Stimulated activated CD4-positive, alpha-beta T cell treated with anti-CD3 and anti-CD28 coated beads, Interleukin-12 subunit alpha, Interleukin-12 subunit beta, amount 100 ng/mL, for 4 hours (primary cell): ENCODE results near the gene TENM4.

Source experiments
- DNase-seq: peaks from one replicate; pipeline ENCODE4 v3.0.0-alpha.2; 2020

Gene TENM4

DNA sequence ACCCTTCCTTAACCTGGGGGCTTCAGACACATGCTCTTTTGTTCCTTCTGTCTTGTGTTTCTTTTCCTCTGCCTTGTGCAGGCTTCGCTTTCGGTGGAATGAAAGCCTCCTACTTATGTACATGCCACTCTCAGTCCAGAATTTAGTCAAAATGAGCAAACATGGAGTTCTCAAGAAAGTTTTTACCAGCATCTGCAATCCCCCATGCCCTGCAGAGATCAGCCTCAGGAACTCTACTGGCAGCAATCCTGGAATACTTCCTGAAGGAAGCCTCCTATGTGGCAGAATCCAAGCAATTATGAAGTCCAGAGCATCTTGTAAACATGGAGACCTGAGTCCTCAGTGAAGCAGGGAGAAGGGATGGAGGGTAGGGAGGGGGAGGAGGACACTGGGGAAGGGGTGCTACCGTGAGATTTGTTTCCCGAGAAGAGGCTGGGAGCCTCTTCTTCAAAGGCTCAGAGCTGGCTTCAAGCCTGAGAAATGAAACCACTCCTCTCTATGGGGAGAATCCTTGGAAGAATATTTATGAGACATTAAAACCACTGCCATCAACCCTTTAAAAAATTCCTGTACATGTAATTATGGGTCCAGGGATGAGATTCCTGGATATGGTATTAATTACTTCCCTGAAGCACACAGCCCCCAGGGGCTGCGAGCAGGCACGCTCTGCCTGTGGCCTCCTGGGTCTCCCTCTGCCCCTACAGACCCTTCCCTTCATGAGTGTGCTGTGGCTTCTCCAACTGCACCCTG, 58.4 kb downstream of the TENM4 start:
- DNase-seq: no peak

DNA sequence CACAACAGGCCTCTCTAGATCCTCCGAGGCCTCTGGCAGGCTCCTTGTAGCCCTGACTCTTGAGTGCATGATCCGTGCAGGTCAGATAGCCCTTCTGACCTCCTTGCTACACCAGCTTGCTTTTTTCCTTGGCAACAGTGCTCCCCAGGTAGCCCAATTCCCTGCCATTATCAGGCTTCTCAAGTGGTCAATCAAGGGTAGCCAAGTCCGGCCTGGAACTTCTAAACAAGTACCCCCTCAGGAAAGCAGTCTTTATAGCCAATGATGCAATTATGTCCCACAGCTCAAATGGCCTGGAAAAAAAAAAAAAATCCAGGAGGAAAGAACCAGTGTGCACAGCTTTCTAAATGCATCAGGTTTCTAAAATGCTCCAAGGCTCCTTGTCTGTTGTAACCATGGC, 59.8 kb downstream of the TENM4 start:
- no peak for DNase-seq

DNA sequence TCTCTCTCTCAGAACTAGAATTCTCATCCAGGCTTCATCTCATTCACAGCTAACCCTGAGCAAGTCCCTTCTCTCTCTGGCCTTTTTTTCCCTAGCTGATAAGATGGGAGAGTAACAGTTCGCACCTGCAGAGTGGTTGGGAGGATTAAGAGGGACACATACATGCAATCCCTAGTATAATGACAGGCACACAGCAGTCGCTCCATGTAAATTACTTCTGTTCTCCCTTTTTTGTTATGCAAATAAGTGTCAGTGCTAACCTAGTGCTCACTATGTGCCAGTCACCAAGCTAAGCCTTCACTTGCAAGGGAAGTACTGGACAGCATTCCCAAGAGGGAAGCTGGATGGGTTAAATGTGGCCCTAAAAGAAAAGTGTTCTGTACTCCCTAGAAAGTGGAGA, 63.4 kb downstream of the TENM4 start:
- no peak for DNase-seq

DNA sequence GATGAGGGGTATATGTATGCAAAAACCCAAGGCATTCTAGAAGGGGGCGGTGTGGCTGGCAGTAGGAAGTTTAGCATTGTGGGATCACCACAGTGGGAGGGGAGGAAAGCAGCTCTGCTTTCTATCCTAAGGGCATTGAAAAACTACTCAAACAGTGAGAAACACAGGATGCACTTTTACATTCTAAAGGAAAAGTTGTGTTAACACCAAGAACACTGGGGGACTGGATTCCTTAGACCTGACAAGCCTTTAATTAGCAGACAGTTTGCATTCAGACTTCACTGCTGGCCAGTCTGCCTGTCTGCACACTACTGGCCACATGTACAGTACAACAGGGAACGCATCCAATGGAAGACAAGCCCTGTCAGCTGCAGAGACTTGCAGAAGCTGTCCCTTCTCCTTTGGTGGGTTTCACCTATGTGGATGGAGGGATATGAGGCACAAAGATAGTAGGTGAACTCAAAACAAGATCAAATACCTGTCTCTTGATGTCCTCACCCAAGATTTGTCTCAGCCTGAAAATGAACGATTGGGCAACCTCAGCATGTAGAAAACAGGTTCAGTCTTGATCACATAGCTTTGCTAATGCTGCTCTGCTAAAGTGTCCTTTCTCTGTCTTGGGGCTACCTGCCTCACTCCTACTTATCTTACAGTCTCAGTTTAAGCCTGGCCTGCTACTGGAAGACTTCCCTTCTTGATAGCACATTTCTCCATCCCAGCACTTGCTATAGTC, 64.8 kb downstream of the TENM4 start:
- no peak for DNase-seq

DNA sequence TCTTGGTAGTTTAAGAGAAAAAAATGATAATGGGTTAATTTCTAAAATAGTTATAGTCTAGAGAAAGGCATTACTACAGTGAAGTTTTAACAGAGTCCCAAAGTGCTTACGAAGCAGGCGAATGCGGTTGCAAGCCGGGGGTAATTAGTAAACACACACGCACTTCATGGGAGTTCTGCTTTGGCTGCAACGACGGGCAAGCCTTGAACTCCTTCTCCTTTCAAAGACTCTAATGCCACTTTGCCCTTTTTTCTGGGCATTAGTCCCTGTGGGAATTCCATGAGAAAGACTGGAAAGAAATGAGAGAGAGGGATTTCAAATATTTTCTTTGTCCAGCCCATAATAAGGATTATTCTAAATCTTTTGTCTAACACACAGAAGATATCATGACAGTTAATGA, 66.1 kb downstream of the TENM4 start:
- DNase-seq: no peak

DNA sequence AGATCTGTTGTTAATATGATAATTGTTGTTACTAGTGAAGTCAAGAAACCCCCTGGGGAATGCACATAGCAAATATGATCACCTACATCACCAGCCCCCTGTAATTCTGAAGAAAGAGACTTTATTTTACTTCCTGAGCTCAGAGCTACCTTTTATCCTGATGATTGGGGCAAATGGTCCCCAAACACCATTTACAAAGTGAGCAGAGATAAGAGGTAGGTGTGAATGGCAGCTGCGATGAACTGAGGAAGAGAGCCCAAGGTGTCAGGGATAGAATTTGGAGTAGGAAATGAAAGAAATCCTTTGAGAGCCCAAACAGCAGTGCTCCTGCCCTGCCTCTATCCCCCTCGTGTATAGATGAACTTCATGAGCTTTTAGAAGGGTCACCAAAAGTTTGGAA, 69.1 kb downstream of the TENM4 start:
- no peak for DNase-seq

DNA sequence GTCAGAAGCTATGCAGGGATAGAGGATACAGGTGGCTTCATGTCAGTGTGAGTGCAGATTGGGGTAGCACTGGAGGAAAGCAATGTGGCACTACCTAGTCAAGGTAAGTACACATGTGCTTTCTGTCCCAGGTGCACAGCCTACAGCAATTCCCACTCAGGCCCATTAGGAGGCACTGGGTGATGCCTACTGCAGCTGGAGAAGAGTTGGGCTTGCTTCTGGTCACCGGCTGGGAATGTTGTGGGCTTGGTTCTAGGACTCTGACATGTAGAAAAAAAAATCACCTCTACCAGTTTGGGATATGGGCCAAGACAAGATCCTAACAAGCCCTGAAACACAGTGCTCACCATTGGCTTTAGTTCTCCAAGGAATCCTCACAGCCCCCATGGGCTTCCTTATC, 69.7 kb downstream of the TENM4 start:
- no peak for DNase-seq

DNA sequence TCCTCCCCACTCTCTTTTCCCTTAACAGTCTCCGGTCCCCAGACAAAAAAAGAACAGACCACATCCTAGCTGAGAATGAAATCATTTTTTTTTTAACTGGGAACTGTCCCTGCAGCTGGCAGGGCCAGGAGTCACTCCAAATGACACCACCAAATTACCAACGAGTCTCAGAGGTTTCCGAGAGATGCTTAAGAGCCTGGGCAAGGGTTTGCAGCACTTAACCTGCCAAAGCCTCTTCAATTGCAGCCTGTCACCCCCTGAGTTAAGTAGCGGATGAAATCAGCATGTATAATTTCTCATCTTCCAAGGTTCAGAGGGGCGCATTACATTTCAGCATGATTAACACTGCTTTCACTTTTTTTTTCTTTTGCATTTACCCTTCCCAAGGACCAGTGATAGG, 71.8 kb downstream of the TENM4 start:
- no peak for DNase-seq

DNA sequence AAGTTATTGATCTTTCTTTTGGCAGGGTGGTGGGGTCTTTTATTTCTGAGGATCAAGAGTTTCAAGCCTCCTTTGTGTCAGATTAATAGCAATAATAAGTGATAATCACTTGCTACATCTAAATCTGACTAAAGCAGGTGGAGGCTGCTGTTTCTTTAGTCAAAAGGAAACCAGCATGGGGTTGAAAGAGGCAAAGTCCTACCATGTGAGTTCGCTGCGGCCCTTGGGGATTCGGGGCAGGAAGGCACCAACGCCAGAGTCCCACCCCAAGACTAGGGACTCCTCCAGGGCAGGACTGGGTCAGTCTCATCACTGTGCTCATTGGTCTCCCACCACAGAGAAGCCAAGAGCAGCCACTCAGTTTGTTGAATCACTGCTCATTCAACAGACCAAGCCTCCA, 73.0 kb downstream of the TENM4 start:
- DNase-seq: no peak

DNA sequence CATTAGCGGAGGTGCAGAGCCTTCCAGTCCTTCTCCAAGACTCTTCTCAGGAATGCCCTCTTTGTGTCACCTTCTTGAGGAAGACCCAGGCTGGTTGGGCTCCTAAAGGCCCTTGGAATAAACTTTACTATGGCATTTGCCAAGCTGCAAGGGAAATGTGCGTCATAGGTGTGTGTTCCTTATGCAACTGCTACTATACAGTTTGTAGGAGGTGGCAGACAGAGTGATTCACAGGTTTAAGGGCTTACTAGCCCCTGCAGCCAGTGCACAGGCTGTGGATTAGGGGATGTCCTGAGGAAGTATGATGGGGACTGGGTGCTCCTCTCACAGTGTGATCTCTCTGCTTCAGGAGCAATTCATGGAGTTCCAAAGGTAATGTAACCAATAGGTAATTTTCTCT, 74.6 kb downstream of the TENM4 start:
- DNase-seq: no peak

DNA sequence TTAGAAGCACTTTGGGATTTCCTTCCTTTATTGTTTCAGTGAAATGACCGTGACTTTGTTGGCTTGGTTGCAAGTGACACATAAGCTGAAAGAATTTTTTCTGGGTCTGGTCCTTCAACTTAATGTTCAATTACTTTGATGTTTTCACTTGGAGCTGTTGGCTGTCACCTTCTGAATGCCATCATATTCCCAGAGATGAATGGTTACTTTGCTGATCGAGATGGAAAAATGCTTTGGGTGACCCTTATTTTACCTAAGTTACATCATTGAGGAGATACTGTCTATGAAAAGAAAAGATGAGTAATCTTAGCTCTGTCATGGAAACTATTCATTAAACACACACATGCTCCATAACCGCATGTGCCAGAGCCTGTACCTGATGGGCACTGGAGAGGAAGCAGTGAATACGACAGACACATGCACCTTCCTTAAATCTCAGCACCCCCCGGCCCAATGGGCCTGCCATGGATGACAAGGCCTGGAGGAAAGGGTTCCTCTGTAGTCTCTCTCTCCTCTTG, 76.9 kb downstream of the TENM4 start:
- no peak for DNase-seq

DNA sequence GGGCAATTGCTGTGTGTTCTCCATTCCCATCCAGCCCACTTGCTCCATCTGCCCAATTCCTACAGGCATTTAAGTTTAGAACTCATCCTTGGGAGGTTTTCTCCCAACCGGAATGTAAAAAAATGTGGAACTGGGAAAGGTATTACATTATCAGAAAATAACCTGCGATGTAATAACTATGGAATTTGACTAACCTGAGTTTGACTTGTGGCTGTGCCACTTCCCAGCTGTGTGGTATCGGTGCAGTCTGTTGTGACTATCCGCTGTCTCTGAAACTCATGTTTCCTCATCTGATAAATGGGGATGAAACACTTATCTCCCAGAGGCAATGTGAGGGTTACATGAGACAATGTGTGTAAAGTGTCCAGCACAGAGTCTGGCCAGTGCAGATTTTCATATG, 77.6 kb downstream of the TENM4 start:
- no peak for DNase-seq

DNA sequence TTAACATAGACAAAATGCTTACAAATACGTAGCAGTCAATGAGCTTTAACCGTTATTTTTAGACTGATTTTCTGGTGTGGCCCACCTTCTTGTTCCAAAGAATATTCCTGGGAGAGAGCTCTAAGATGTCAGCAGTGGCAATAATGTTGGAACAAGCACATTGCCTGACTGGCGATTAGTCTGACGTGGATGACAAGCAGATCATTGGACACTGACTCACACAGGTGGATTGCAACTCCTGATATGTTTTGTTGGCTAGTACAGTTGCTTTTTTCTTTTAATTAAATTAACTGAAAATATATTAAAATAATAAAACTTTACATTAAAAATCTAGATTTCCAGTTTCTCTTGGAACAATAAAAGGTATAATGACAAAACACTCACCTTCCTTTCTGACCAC, 78.0 kb downstream of the TENM4 start:
- DNase-seq: no peak

DNA sequence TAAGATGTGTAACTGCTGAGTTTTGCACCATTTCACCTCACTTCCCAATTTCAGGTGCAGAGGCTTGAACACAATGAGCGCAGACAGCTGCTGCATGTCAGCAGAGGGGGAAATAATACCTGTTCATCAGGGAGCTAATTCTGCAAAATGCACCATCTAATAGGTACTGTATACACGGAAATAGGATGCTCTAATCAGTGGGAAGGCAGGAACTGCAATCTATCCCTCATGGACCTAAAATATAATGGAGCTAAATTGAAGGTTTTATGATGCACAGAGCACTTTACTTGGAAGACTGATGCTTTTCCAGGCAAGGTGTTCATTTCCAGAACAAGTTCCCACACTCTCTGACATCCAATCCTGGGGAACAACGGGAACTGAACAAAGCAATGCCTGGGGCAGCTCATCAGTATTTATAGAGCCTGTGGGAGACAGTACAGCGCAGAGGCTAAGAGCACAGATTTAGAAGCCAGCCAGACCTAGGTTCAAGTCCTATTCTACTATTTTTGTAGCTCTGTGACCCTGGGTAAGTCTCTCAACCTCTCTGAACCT, 78.5 kb downstream of the TENM4 start:
- no peak for DNase-seq

DNA sequence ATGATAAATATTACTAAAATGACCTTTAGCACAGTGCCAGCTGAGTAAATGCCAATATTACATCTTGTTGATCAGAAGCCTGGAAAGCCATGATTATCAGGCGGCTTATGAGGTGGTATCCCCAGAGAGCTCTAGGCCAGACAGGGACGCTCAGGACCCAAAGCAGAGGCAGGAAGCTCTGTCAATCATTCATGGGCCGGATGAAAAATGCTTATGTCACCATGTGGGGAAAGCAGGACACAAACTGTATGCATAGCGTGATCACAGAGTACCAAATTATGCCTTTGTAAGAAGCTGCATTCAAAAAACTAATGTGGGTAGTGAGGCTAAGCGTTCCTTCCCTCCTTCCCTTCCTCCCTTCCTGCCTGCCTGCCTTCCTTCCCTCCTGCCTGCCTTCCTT, 82.6 kb downstream of the TENM4 start:
- DNase-seq: no peak

DNA sequence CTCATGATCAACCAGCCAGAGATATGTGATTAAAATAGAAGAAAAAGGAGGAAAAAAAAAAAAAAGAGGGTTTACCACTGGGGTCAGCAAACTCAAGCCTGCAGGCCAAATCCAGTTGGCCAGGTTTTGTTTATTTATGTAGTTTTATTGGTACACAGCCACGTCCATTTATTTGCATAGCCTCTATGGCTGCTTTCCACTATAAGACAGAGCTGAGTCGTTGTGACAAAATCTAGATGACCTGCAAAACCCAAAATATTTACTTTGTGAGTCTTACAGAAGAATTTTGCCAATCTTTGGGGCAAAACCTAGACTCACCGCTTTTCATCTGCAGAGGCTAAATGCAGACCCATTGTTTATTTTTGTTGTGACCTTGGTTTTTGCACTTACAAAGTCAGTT, 87.1 kb downstream of the TENM4 start:
- no peak for DNase-seq

DNA sequence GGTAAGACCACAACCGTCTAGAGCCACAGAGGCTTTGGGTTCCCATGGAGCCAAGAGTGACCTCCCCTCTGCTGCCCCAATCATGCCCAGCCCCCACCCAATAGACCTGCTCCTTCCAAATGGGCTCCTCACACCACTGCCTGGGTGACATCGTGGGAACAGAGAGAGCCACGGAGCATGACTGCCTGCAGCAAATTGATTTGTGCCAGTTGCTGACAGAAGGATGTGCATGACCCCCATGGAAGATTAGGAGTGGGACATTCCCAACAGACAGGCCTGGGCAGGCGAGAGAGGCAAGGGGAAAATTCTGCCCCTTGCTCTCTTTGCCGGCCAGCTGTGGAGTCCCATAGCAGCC, 88.5 kb downstream of the TENM4 start:
- DNase-seq: no peak

DNA sequence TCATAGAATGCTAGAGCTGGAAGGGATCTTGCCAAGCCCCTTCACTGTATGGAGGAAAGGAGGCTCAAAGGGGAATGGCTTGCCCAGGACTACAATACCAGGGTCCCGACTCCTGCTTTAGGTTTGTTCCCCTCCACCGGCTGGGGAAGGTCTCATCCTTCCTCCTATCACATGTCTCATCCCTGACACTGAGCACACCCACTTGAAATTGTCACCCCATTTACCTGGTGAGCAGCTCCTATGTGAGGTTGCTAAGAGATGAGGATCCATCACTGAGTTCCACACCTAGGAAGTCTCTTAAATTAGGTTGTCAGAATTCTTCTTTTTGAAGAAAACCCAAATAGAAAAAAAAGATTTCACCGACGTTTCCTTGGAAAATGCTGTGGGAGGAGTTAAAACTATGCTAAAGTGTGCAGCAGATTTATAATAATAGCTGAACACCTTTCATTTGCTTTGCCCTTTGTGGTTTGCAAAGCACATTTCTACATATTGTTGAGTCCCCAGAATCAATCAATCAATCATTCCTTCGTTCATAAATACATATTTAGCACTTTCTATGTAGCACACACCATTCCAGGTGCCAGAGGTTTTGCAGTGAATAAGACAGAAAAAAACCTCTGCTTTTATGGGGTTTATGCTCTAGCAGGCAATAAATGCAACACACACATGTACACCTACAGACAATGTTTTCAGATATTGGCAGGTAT, 91.7 kb downstream of the TENM4 start:
- DNase-seq: no peak

DNA sequence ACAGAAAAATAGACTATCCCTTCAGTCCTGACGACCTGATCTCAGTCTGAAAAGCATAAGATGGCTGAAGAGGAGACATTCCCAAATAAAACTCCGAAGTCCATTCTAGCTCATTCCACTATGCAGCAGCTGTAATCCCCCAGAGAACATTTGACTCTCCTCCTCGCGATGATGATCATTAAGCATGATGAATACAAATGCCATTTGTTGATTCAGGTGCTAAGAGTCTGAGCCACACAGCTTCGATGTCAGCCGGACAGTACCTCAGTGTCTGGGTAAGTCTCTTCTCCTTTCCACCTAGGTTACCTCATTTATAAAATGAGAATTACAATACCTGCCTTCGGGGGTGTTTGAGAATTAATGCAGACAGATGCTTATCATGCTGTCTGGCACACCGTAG, 94.8 kb downstream of the TENM4 start:
- no peak for DNase-seq

DNA sequence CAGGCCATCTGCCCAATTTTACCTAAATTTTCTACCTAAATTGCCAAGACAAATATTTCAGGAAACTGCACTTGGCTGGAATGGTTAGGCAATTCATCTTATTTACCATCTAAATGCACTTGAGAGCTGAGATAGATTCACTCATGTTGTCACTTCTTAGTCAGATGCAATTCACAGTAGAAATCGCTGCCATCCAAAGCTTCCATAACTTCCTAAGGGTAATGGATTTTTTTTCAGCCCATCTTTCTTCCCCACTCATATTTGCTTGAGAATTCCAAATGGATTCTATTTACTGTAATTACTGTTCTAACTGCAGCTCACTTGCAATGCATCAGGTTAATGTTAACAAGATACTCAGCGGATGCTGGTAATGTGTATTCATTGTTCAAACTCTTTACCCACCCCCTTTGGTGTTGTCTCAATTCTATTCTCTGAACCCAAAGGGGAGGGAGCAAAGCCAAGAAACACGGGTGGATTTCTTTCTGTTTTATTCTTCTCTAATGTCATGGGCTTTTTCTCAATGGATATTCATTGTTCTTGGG, 96.0 kb downstream of the TENM4 start:
- no peak for DNase-seq

DNA sequence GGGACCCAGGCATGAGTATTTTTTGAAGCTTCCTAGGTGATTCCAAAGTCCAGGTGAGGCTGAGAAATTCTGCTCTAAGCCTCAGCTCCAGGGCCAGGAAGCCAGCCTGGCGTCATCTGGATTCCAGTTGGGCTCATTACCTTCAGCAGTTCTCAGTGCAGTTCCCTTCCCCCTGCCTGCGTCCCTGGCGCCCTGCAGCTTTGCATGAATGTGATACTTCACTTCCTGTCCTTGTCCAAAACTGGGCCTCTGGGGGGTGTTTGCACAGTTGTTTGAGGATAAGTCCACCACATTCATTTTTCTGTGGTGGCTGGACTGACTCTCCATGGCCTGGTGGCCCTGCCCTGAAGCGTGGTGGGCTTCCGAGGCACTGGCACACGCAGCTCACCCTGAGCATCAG, 98.1 kb downstream of the TENM4 start:
- no peak for DNase-seq

DNA sequence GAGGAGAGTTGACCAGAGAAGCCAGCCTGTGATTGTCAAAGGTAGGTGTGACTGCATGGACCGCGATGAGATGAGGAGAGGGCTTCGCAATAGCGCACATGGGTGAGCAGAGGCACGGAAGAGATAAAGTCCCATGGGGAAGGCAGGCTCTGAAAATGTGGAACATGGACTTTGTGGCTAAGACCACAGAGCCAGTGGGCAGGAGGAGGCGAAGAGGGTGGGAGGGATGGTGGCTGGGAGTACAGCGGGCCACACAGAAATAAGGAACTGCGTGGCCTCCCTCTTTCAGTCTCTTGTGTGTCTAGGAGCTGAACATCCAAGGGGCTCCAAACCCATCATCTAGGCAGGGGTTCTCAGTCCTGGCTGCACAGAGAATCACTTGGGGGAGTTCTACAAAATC, 98.6 kb downstream of the TENM4 start:
- DNase-seq: no peak

DNA sequence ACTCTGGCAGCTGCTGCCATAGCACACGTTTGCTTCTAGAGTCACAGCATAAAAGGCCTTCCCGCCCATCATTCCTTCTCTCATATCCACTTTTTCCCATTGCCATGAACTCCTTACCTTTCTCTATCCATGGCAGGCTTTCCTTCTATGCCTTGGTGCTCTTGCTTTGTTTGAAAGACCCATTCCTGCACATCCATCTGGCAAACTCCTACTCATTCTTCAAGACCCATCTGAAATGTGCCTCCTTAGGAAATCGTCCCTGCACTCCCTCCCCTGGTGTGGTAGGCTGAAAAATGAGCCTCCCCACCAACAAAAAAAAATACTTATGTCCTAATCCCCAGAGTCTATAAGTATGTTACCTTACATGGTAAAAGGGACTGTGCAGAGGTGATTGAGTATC, 100.3 kb downstream of the TENM4 start:
- no peak for DNase-seq
